NCI-H510A (cell line): ENCODE results near the gene AMER2.
A peak's percentile ranks its signal among the peaks of the same experiment; 100 is the strongest.

Experiments used
- DNase-seq: peaks from one replicate; lab custom pipeline; 2025; lab: John Stamatoyannopoulos, UW

Gene AMER2

GRCh38 chr13:25151626-25152195, 20.4 kb downstream of the AMER2 start:
- no peak for DNase-seq

DNA sequence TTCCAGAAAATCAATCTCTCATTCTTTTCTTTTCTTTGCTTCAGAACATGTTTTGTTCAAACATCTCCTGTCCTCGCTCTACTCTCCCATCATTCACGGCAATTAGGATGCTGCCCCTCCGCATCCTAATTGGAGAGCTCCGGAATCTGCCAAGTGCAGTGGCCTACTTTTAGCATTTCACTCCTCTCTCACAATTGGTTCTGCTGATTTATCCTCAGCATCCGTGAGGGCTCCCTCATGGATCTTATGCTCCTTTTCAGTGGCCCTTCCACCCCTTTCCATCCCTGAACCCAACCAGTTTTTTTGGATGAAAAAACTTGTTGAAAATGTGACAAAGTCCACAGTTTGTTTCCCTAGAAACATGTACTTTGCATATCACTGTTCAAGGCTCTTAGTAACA, 22.4 kb downstream of the AMER2 start:
- no peak for DNase-seq

GRCh38 chr13:25148402-25148771, 23.7 kb downstream of the AMER2 start:
- DNase-seq: no peak

DNA sequence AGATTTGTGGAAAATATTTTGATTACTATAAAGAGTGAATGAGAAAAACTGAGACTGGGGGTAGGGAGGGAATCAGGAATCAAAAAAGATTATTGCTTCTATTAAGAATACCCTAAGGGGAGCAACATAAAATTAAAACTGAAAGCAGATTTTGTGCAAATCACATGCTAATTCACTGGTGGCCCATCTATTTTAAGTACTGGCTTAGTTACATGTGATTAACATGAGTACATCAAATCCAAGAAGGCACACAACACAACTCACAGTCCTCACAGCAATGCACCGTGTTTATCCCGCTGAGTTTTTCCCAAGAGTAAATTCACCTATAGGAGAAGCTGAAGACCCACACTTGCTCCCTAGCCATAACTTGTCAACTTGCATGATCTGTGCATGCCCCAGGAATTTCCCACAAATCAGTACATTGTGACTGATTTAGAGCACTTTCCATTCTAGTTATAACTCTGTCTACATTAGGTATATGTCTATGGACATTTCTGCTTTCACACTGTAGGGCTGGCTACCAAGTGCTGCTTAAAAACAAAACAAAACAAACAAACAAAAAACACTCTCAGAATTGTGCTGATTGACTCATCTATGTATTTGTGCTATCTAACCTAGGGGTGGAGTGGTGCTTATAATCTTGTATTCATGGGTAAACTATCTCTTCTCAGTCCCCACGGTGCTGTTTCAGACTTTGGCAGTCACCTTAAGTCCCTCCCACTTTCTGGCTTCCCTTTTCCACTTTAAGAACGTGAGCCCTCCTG, 24.3 kb downstream of the AMER2 start:
- DNase-seq: no peak

GRCh38 chr13:25143706-25144105, 28.4 kb downstream of the AMER2 start:
- DNase-seq: no peak

DNA sequence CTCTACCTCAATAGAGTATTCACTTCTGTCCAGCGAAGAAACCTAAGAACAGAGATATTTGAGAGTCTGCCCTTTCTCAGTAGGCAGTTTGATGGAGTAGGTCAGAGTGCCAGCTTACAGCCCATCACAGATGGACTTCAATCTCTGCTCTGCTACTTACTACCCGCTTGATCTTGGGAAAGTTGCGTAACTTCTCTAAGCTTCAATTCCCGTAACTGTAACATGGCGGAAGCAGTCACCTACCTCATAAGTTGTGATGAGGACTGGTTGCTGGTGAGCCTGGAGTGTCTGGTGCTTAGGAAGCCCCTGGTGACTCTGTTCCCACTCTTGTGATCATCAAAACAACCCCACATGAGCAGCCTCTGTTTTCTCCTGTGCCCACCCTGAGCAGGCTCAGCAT, 31.0 kb downstream of the AMER2 start:
- DNase-seq: no peak

- no peak for DNase-seq
Measured at GRCh38 chr13:25137788-25138115, 34.3 kb downstream of the AMER2 start.

- no peak for DNase-seq
Measured at GRCh38 chr13:25136880-25137787, 35.0 kb downstream of the AMER2 start.

GRCh38 chr13:25135896-25136295, 36.2 kb downstream of the AMER2 start:
- DNase-seq: no peak

GRCh38 chr13:25132751-25133390, 39.2 kb downstream of the AMER2 start:
- DNase-seq: no peak

DNA sequence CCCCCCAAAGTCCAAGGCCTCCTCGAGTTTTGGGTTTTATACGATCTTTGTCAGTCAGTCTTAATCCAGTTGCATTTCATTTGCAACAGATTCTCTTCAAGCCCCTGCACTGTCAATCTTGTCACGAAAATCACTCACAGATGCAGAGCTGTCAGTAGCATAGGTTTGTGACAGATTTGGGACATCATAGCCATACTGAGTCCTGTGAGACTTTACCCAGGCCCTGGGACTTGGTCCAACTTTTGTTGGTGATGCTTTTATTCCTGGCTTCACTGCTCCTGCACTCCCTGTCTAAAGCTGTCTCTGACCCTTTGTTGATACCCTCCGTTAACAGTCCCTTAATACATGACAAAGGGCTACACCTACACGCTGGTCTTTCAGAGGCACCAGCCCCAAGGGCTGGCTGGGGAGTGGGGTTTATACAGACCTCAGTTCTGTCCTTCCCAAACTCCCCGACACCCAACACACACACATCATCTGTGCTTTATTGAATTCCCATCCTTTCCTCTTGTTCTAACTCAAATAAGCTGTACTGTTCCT, 40.1 kb downstream of the AMER2 start:
- no peak for DNase-seq

GRCh38 chr13:25130944-25131343, 41.1 kb downstream of the AMER2 start:
- no peak for DNase-seq

GRCh38 chr13:25118378-25118905, 53.6 kb downstream of the AMER2 start:
- DNase-seq: no peak

DNA sequence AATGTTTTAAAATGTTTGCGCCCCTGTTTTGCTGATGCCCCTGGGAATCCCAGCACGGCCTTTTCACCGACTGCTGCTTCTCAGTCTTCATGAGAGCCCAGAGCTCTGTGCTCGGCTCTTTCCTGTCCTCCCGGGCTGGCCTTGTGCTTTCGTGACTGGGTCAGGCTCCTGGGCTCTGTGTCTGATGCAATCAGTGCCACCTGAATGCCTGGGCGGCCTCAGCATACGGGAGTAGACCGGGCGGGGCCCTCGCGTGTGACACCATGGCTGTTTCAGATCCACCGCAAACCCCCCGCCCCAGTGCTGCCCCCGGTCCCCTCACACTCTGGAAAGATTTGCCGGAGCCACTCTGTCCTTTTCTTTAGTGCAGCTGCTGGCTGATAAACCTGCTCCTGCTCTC, 54.8 kb downstream of the AMER2 start:
- DNase-seq: no peak

- DNase-seq: no peak
Measured at GRCh38 chr13:25116044-25116443, 56.0 kb downstream of the AMER2 start.

DNA sequence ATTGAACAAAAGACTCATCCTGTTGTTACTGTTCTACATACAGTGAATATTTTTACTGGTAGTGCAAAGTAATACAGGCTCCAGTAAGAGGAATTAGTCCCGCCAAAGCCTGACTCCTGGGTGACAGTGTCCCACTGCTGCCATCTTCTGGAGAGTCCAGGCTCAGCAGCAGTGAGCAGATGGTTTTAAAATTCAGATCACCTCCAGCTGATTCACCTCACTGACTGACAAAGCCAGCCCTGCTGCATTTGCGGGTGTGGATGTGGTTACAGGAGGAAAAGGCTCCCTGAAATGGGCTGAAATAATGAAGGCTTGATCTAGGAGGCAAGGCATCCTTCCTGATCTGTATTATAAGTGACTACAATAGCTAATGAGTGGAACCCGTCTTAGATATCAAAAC, 57.9 kb downstream of the AMER2 start:
- DNase-seq: peak; percentile 37

GRCh38 chr13:25112695-25113255, 59.3 kb downstream of the AMER2 start:
- no peak for DNase-seq
